EL (cell line): ENCODE results near the gene DRP2.
A peak's percentile ranks its signal among the peaks of the same experiment; 100 is the strongest.
"Not testable (repeated sequence)": the region's sequence is repeated elsewhere in the genome, so short reads cannot be mapped to it uniquely, and the experiment has no call there.

Experiments
- DNase-seq: peaks from one replicate; pipeline ENCODE4 v3.0.0-alpha.2; 2016

Gene DRP2

DNA sequence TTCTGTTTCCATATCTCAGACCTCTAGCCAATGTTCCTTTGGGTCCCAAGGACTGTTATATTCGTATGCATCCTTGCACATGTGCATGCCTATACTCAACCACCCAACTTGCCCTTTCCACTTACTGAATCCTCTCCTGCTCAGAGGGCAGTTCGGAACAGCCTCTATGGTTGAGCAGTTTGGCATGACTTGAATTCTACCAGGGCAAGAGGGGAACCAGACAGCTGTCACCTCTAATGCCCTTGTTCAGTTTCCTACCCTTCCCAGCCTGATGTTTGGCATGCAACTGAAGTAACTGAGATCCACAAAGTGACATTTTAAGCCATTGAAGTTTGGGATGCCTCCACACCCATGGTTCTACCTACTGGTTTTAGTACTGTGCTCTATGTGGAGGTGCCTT lies 17.5 kb downstream of the DRP2 start:
- DNase-seq, result no peak

- DNase-seq, result no peak
Measured at GRCh38 chrX:101241531-101241930, 21.9 kb downstream of the DRP2 start.

DNA sequence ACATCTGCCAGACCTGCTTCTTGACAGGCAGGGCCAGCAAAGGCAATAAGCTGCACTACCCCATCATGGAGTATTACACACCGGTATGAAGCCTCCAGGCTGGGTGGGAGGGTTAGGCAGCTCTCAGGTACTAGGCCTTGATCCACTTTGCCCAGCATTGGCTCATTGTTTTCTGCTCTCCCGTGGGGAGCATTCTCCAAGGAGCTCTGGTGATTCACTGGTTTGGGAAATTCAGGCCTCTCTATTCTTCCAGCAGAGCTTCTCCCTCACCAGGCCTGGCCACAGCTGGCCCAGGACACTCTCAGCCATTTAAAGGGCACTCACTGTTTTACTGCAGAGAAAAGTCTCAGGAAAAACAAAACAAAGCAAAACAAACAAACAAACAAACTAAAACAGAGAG lies 33.0 kb downstream of the DRP2 start:
- DNase-seq, result no peak

- no peak for DNase-seq
Measured at GRCh38 chrX:101257448-101258258, 38.1 kb downstream of the DRP2 start.

DNA sequence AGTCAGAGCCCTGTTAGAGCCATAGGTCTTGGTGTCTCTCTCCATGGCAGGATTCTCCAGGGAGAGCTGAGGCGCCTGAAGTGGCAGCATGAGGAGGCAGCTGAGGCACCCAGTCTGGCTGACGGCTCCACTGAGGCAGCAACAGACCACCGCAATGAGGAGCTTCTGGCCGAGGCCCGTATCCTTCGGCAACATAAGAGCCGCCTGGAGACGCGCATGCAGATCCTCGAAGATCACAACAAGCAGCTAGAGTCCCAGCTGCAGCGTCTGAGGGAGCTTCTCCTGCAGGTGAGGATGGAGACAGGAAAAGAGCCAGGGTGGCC lies 38.6 kb downstream of the DRP2 start:
- no peak for DNase-seq

DNA sequence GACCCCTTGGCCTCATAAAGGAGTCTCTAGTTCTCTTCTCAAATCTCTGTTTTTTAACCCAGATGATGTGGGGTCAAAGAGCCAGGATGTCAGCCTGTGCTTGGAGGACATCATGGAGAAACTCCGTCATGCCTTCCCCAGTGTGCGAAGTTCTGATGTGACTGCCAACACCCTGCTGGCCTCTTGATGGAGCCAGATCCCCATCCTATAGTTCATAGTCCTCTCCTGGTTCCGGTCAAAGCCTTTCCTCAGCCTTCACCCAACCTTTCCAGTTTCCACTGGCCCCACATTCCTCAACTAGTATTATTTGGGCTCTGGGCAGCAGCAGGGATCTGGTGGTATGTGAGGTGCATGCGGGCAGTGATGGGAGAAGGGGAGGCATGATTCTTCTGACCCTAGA lies 40.8 kb downstream of the DRP2 start:
- DNase-seq, result peak; percentile 4

DNA sequence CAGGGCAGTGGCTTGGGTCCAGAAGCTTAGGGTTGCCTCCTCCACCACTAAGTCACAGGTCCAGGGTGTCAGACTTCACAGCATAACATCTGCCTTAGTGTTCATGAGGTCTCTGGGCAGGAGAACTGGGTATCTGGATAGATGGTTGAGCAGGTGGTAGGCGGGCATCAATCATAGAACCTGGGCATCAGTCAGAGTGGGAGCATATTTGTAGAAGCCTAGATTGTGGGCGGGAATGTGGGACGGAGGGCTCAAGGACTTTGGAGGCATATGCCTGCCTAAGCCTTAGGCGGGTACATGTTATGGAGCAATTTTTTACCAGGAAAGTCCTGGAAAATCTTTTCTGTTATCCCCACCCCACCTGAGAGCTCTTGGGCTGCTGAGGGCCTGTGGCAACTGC lies 43.0 kb downstream of the DRP2 start:
- no peak for DNase-seq

GRCh38 chrX:101263766-101264165 lies 44.2 kb downstream of the DRP2 start:
- DNase-seq, result no peak

DNA sequence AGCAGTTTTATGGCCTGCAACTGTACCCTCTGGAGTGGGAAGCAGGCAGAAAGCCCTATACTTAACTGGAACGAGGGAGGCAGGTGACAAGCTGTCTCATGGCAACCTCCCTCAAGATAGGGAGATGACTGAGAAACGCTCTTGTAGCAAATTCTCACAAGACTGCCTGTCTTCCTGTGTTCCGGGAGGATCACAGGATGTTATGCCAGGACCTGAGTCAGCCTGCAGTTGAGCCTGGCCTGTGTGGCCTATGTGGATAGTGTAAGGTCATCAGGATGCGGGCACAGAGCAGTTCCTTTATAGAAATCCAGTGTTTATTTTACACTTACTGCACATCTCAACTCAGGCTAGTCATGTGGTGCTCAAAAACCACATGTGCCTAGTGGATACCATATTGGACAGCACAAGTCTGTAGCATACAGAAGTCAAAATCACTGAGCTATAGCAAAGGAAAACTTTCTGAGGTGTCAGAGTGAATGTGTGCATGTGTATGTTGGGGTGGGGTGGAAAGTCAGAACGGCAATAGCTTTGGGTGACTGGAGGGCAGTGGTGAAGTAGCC lies 46.4 kb downstream of the DRP2 start:
- DNase-seq, result peak; percentile 75

- DNase-seq, result no peak
Measured at GRCh38 chrX:101274198-101274597, 54.6 kb downstream of the DRP2 start.

- DNase-seq, result no peak
Measured at GRCh38 chrX:101276238-101276637, 56.7 kb downstream of the DRP2 start.

DNA sequence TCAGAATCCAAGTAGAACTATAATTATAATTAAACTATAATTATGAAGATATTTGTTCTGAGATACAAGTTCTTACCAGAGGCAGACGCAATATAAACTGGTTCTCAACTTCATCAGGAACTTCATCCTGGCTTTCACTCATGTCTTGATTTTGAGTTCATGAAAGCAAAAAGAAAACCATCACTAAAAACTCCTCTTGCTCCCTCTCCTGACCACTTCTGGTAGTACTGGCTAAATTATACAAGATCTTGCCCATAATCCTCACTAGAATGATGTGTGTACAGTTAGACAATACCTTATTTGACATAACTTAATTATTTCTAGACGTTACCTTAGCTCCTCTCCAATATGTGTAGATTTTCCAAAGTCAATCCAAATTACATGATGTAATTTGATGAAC lies 67.8 kb downstream of the DRP2 start:
- DNase-seq, result peak; percentile 49

DNA sequence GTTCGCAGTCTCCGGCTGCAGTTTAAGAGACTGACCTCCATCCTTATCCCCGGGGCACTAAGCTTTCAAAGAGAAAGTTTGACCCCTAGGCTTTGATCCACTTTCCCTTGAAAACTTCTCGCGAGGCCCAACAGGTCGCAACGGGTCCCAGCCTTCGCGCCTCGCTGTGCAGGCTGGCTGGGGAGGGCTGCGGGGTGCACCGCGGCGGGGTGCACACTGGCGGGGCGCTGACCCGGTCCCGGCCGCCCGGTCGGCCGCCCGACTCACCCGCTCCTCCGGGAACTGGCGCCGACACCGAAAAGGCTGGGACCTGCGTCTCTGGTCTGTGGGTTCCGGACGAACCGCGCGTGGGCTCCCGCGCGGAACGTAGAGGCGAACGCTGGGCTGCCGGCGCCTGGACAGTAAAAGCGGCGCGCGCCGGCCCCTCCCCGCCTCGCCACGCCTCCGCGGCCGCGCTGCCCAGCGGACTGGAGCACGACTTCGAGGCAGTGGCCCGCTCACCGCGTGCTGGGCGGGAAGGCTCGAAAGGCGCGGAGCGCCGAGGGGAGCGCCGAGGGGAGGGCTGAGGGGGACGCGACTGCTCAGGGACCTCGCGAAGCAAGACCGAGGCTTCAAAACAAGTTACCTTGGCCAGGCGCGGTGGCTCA lies 71.5 kb downstream of the DRP2 start, which contains the start of gene TAF7L:
Gene TAF7L (minus strand): TSS at position 378 of the 647 bp plus-strand sequence. CDS start 3,791 bp downstream, outside the sequence.
- DNase-seq, result no peak

DNA sequence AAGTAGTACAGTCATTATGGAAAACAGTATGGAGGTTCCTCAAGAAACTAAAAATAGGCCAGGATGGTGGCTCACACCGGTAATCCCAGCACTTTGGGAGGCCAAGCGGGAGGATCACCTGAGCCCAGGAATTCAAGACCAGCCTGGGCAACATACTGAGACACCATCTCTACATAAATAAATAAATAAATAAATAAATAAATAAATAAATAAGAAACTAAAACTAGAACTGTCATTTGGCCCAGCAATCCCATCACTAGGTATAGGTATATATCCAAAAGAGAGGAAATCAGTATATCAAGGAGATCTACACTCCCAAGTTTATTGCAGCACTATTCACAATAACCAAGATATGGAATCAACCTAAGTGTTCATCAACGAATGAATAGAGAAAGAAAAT lies 76.0 kb downstream of the DRP2 start:
- not testable (repeated sequence) for DNase-seq

- no peak for DNase-seq
Measured at GRCh38 chrX:101303790-101304189, 84.2 kb downstream of the DRP2 start.
